NCI-H82 treated with DMSO at 0.1 percent for 48 hours (cell line): ENCODE measurements around the gene NPHP1.
A peak's percentile ranks its signal among the peaks of the same experiment; 100 is the strongest.
"Not testable (repeated sequence)": the region's sequence is repeated elsewhere in the genome, so short reads cannot be mapped to it uniquely, and the experiment has no call there.

Source experiments
- DNase-seq: peaks from one replicate; lab custom pipeline; 2025; ENCODE audit not compliant: unreplicated experiment; lab: John Stamatoyannopoulos, UW

NPHP1 gene

DNA sequence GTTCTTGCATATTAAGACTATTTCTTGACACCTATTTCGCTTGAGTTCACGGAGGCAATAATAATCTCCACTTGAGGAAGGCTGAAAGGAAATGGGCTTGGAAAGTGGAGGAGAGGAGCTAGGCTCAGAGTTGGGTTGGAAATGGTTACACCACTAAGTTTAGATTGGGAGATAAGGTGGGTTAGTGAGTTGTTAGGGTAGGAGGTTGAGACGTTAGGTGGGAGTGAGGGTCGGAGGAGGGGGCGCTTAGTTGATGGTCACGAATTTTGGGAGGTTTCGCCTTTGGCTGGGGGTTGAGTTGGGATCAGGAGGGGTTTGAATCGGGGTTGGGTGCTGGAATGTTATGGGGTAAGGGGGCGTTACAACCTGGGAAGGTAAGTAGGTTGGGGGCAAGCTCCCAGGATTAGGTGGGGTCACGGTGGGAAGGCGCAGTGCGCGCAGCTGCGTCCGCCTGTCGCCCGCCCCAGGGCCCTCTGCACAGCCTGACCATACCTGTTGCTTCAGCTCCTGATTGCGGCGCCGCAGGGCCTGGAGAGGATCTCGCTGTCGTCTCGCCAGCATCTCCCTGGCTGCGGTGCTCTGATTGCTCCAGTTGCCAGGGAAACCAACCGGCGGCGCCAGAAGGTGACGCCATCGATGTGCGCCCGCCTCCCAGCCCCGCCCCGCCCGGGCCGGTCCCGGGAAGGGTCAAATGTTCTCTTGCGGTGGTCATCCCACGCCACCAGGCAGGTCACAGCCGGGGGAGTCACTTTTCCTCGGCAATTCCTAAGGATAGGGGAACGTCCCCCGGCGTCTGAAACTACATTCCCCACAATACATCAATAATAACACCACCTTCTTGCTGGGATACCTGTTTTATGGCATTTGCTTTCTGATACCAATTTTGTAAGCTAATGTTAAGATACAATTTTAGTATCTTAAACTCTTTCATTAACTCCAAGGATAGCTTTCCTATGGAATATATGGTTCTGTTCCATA, at the start of gene NPHP1:
NPHP1 (minus strand) TSS at position 606 of the 978 bp plus-strand sequence; CDS start at position 561, 45 bp downstream.
- DNase-seq: peak; percentile 11

GRCh38 chr2:110248081-110248795, 43.4 kb upstream of the NPHP1 start:
- not testable (repeated sequence) for DNase-seq

GRCh38 chr2:110245488-110246435, 40.9 kb upstream of the NPHP1 start:
- not testable (repeated sequence) for DNase-seq

DNA sequence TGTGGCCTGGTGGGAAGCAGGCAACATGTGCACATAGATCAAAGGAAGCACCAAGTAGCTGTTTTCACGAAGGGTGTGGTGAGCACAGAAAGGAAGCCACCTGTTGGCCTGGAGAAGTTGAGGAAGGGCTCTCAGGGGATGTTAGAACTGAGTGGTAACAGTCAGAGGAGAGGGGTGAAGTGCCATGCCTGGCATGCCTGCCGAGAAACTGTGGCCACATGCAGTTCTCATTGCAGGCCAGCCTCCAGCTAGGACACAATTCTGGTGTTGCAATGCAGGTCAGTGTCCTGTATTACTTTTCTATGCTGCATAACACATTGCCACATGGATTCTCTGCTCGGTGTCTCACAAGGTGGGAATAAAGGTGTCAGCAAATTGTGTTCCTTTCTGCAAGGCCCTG, 38.5 kb upstream of the NPHP1 start:
- DNase-seq: not testable (repeated sequence)

GRCh38 chr2:110234514-110234913, 29.7 kb upstream of the NPHP1 start:
- DNase-seq: not testable (repeated sequence)

- not testable (repeated sequence) for DNase-seq
Observed at GRCh38 chr2:110229886-110230285, 25.1 kb upstream of the NPHP1 start.

- not testable (repeated sequence) for DNase-seq
Observed at GRCh38 chr2:110222626-110223025, 17.8 kb upstream of the NPHP1 start.

- no peak for DNase-seq
Observed at GRCh38 chr2:110221938-110222337, 17.1 kb upstream of the NPHP1 start.

GRCh38 chr2:110220190-110220564, 15.4 kb upstream of the NPHP1 start:
- no peak for DNase-seq

GRCh38 chr2:110219496-110220189, 14.8 kb upstream of the NPHP1 start:
- no peak for DNase-seq

- DNase-seq: not testable (repeated sequence)
Observed at GRCh38 chr2:110218889-110219288, 14.1 kb upstream of the NPHP1 start.

DNA sequence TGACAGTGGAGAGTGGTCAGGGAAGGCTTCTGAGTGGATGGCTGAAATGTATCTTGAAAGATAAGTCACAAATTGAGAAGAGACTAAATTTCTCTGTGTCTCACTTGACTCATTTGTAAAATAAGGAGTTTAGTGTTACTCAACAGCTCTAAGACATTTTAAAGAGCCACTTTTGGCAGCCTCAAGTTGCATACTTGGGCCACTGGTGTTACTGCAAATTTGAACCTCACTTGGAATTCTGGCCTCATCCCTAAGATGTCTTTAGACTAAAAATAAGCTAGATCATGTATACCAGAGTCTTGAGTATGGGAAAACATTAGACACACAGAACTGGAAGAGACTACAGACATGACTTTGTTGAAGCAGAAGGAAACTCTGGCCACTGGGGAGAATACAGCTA, 12.0 kb upstream of the NPHP1 start:
- DNase-seq: no peak

GRCh38 chr2:110216199-110216598, 11.4 kb upstream of the NPHP1 start:
- DNase-seq: no peak

- no peak for DNase-seq
Observed at GRCh38 chr2:110215566-110216158, 10.8 kb upstream of the NPHP1 start.

- DNase-seq: no peak
Observed at GRCh38 chr2:110215091-110215490, 10.3 kb upstream of the NPHP1 start.

- DNase-seq: not testable (repeated sequence)
Observed at GRCh38 chr2:110213522-110213921, 8.7 kb upstream of the NPHP1 start.

DNA sequence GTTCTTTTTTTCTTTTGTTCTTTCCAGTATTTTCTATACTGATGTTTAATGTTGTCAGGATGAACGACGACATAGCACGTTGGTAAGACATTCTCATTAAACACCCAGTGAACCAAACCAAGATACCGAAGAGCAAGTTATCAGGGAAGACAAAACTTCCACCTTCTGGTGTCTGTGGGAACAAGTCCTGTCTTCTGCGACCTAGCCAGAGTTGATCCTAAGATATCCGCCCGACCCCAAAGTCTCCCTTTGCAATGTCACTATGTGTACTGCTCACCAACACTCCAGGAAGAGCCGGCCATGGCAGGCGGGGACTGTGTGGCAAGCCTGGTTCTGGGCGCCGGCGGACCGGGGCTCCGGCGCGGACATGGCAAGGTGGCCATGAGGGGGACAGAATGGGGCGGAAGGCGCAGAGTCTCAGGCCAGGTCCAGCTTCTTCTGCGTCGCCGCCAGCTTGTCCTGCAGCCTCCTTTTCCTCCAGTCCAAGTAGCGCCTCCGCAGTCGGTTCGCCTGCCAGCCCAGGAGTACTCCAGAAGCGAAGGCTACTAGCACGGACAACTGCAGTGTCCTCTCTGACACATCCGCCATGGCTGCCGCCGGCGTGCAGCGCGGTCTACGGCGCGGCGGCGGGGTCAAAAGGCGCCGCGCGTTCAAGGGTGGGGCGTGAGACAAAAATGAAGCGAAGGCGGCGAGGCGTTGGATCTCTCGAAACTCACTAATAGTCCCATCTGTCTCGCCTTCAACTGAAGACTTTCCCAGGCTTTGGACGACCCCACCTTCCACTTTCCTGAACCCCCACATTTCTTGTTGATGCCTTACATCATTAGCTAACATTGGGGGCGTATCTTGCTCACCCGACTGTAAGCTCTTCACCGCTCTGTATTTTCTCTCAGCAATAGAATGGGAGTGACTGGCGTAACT, 7.4 kb upstream of the NPHP1 start, which contains the start of gene MTLN:
MTLN (minus strand) TSS at position 610 of the 921 bp plus-strand sequence; CDS start at position 588, 22 bp downstream.
- peak; percentile 28 for DNase-seq

- DNase-seq: no peak
Observed at GRCh38 chr2:110205660-110206455, 1.0 kb upstream of the NPHP1 start.
